Trophoblast cell (in vitro differentiated cells and primary cell): ENCODE data around the gene RIPK4.

Experiments
- DNase-seq, 2 donors: peaks; one replicate each; pipeline ENCODE4 v3.0.0-alpha.2; 2016
- H2AFZ ChIP-seq: 2 replicates; pipeline ENCODE4 v1.6.1; 2013; ENCODE audit warnings: low read length, moderate library complexity, mild to moderate bottlenecking; ENCODE audit not compliant: insufficient read depth, poor library complexity
- H2AK5ac ChIP-seq: 2 replicates; pipeline ENCODE4 v1.6.1; 2013; ENCODE audit warnings: mild to moderate bottlenecking, low read length
- H2BK120ac ChIP-seq: 2 replicates; pipeline ENCODE4 v1.6.1; 2013; ENCODE audit warnings: low read length, mild to moderate bottlenecking, moderate library complexity; ENCODE audit not compliant: insufficient read depth, poor library complexity
- H2BK12ac ChIP-seq: 2 replicates; pipeline ENCODE4 v1.6.1; 2013; ENCODE audit warnings: mild to moderate bottlenecking, low read length, moderate library complexity
- H2BK5ac ChIP-seq: 2 replicates; pipeline ENCODE4 v1.6.1; 2013; ENCODE audit warnings: low read length, low read depth, moderate library complexity, mild to moderate bottlenecking; ENCODE audit not compliant: poor library complexity
- H3K14ac ChIP-seq: 2 replicates; pipeline ENCODE4 v1.6.1; 2013; ENCODE audit warnings: mild to moderate bottlenecking, low read length
- H3K18ac ChIP-seq: 2 replicates; pipeline ENCODE4 v1.6.1; 2013; ENCODE audit warnings: mild to moderate bottlenecking, low read length
- H3K23ac ChIP-seq: 2 replicates; pipeline ENCODE4 v1.6.1; 2013; ENCODE audit warnings: low read length
- H3K27ac ChIP-seq: 2 replicates; pipeline ENCODE4 v1.5.1; 2013; ENCODE audit warnings: low read depth, mild to moderate bottlenecking, inconsistent platforms, low read length, moderate library complexity
- H3K27me3 ChIP-seq: 2 replicates; pipeline ENCODE4 v1.6.1; 2013; ENCODE audit warnings: inconsistent platforms, mild to moderate bottlenecking, low read length, moderate library complexity; ENCODE audit not compliant: insufficient read depth
- H3K36me3 ChIP-seq, 2 experiments: 1 replicate in 1 of 2; 2 replicates in 1 of 2; pipeline ENCODE4 v1.6.1; 2013; ENCODE audit warnings: low read length in 2 of 2, mild to moderate bottlenecking in 2 of 2, moderate library complexity in 1 of 2; ENCODE audit not compliant: insufficient read depth in 2 of 2, control insufficient read depth in 1 of 2
- H3K4ac ChIP-seq: 2 replicates; pipeline ENCODE4 v1.6.1; 2013; ENCODE audit warnings: low read depth, mild to moderate bottlenecking, low read length, moderate library complexity
- H3K4me1 ChIP-seq, 2 experiments: 1 replicate in 1 of 2; 2 replicates in 1 of 2; pipeline ENCODE4 v1.6.1; 2013; ENCODE audit warnings: low read length in 2 of 2, mild to moderate bottlenecking in 2 of 2, moderate library complexity in 1 of 2; ENCODE audit not compliant: insufficient read depth in 2 of 2, control insufficient read depth in 1 of 2
- H3K4me2 ChIP-seq: 2 replicates; pipeline ENCODE4 v1.6.1; 2013; ENCODE audit warnings: inconsistent platforms, mild to moderate bottlenecking, low read length, moderate library complexity
- H3K4me3 ChIP-seq: 2 replicates; pipeline ENCODE4 v1.5.1; 2013; ENCODE audit warnings: mild to moderate bottlenecking, low read depth, low read length, inconsistent platforms
- H3K79me1 ChIP-seq: one replicate; pipeline ENCODE4 v1.6.1; 2013; ENCODE audit warnings: low read length
- H3K79me2 ChIP-seq: 2 replicates; pipeline ENCODE4 v1.6.1; 2013; ENCODE audit warnings: low read length, mild to moderate bottlenecking; ENCODE audit not compliant: control insufficient read depth, insufficient read depth, poor library complexity
- H3K9ac ChIP-seq: 2 replicates; pipeline ENCODE4 v1.6.1; 2013; ENCODE audit warnings: mild to moderate bottlenecking, low read length
- H3K9me3 ChIP-seq: 2 replicates; pipeline ENCODE4 v1.6.1; 2013; ENCODE audit warnings: low read depth, mild to moderate bottlenecking, control low read depth, inconsistent platforms, low read length; ENCODE audit not compliant: insufficient read depth
- H4K12ac ChIP-seq: 2 replicates; pipeline ENCODE4 v1.6.1; 2013; ENCODE audit warnings: low read depth, mild to moderate bottlenecking, low read length, moderate library complexity
- H4K8ac ChIP-seq: 2 replicates; pipeline ENCODE4 v1.6.1; 2013; ENCODE audit warnings: low read depth, mild to moderate bottlenecking, low read length, moderate library complexity
- H4K91ac ChIP-seq: one replicate; pipeline ENCODE4 v1.6.1; 2013; ENCODE audit warnings: low read depth, mild to moderate bottlenecking, low read length, moderate library complexity
- WGBS: extraction: QIAGEN DNeasy Blood & Tissue Kit; methylation state at CpG from one replicate; pipeline ENCODE4 v1.1.7; 2013; ENCODE audit warnings: missing lambda C conversion rate; ENCODE audit not compliant: insufficient read length, insufficient coverage; ENCODE audit errors: extremely low coverage; 5-methylcytosine and 5-hydroxymethylcytosine counted together

RIPK4 gene

DNA sequence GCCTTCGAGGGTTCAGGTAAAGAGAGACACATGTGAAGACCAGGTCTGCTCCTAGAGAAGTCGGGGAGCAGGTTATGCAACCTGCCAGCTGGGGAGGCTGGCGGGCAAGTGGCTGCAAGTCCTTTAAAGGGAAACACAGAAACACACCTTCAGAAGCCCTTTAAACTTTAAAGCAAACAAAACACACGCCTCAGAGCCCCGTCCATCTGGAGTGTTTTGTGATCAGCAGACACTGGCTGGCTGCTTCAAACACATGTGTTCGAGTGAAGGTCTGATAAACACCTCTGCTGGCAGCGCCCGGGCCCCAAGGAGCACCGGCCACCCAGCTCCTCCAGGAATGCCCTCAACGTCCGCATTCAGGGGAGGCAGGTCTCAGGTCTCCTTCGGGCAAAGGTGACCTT, 15.2 kb downstream of the RIPK4 start:
- H3K4me3 ChIP-seq = no peak overlapping the region

GRCh38 chr21:41750532-41751151, 16.2 kb downstream of the RIPK4 start:
- no peak overlapping the region for H3K9ac ChIP-seq
- no peaks in the 10 kb centered on the region for H3K79me2 ChIP-seq
- no peak overlapping the region for H4K8ac ChIP-seq
- peak overlapping the region; percentile 26 for H2BK12ac ChIP-seq
- no peak overlapping the region for H2BK120ac ChIP-seq
- H3K18ac ChIP-seq = no peak overlapping the region
- DNase-seq = no peak
- no peak overlapping the region for H4K12ac ChIP-seq
- H2AK5ac ChIP-seq = no peak overlapping the region
- H3K4me3 ChIP-seq = no peak overlapping the region
- no CpG with 5 or more reads among the region's 16 CpGs for WGBS
- H3K4ac ChIP-seq = no peak overlapping the region
- H3K9me3 ChIP-seq = no peaks in the 10 kb centered on the region
- peaks cover 8 to 11% of the 10 kb centered on the region in 2 experiments for H3K36me3 ChIP-seq
- no peaks in the 10 kb centered on the region for H3K79me1 ChIP-seq
- H3K23ac ChIP-seq = no peak overlapping the region
- H4K91ac ChIP-seq = no peak overlapping the region
- peaks cover 20 to 25% of the 10 kb centered on the region in 2 experiments for H3K4me1 ChIP-seq
- H2BK5ac ChIP-seq = no peak overlapping the region
- no peak overlapping the region for H3K4me2 ChIP-seq
- H3K27me3 ChIP-seq = no peaks in the 10 kb centered on the region
- no peak overlapping the region for H3K14ac ChIP-seq
- H2AFZ ChIP-seq = no peak overlapping the region
- H3K27ac ChIP-seq = no peak overlapping the region

More for the DNA sequence above, 15.2 kb downstream of the RIPK4 start:
- Histone ChIP-seq H2BK5ac (no peak overlapping the region), H4K91ac (peak overlapping the region; percentile 3), H3K27me3 (no peaks in the 10 kb centered on the region), H2BK12ac (no peak overlapping the region), H3K79me1 (no peaks in the 10 kb centered on the region), H3K4ac (no peak overlapping the region), H2AK5ac (no peak overlapping the region), H3K79me2 (no peaks in the 10 kb centered on the region), H2AFZ (no peak overlapping the region), H4K8ac (no peak overlapping the region), H3K27ac (peak overlapping the region; percentile 24), H3K4me1 (peaks cover 20 to 25% of the 10 kb centered on the region in 2 experiments), H4K12ac (no peak overlapping the region), H2BK120ac (no peak overlapping the region), H3K9me3 (no peaks in the 10 kb centered on the region), H3K9ac (no peak overlapping the region), H3K36me3 (peaks cover 6 to 7% of the 10 kb centered on the region in 2 experiments), H3K23ac (no peak overlapping the region), H3K14ac (peak overlapping the region; percentile 18), H3K18ac (no peak overlapping the region), H3K4me2 (peak overlapping the region; percentile 26)
- no peak for DNase-seq
- no CpG with 5 or more reads among the region's 12 CpGs for WGBS

GRCh38 chr21:41750051-41750450, 16.8 kb downstream of the RIPK4 start:
- no peak overlapping the region for H4K91ac ChIP-seq
- H2AFZ ChIP-seq = no peak overlapping the region
- peaks cover 8 to 17% of the 10 kb centered on the region in 2 experiments for H3K36me3 ChIP-seq
- H3K23ac ChIP-seq = no peak overlapping the region
- H2BK120ac ChIP-seq = no peak overlapping the region
- H4K12ac ChIP-seq = no peak overlapping the region
- no peak overlapping the region for H4K8ac ChIP-seq
- H3K9me3 ChIP-seq = no peaks in the 10 kb centered on the region
- no peak overlapping the region for H3K27ac ChIP-seq
- no peak overlapping the region for H3K4me2 ChIP-seq
- H3K4ac ChIP-seq = no peak overlapping the region
- no peak overlapping the region for H2AK5ac ChIP-seq
- no peak overlapping the region for H3K18ac ChIP-seq
- no peaks in the 10 kb centered on the region for H3K79me1 ChIP-seq
- no peaks in the 10 kb centered on the region for H3K27me3 ChIP-seq
- no peak for DNase-seq
- no peak overlapping the region for H2BK5ac ChIP-seq
- H3K4me1 ChIP-seq = peaks cover 20 to 25% of the 10 kb centered on the region in 2 experiments
- H3K4me3 ChIP-seq = no peak overlapping the region
- H3K9ac ChIP-seq = no peak overlapping the region
- no peak overlapping the region for H2BK12ac ChIP-seq
- no CpG with 5 or more reads among the region's 7 CpGs for WGBS
- no peaks in the 10 kb centered on the region for H3K79me2 ChIP-seq
- no peak overlapping the region for H3K14ac ChIP-seq

- H3K18ac ChIP-seq = no peak overlapping the region
- no peak overlapping the region for H3K27ac ChIP-seq
- no peak overlapping the region for H2BK12ac ChIP-seq
- H3K9ac ChIP-seq = no peak overlapping the region
- no peaks in the 10 kb centered on the region for H3K79me1 ChIP-seq
- DNase-seq = no peak
- no peak overlapping the region for H2AFZ ChIP-seq
- no peak overlapping the region for H3K4me2 ChIP-seq
- WGBS = no CpG with 5 or more reads among the region's 10 CpGs
- H3K23ac ChIP-seq = no peak overlapping the region
- no peak overlapping the region for H4K8ac ChIP-seq
- peaks cover 22 to 32% of the 10 kb centered on the region in 2 experiments for H3K4me1 ChIP-seq
- peaks cover 11 to 22% of the 10 kb centered on the region in 2 experiments for H3K36me3 ChIP-seq
- no peak overlapping the region for H4K91ac ChIP-seq
- H3K27me3 ChIP-seq = no peaks in the 10 kb centered on the region
- H3K9me3 ChIP-seq = no peaks in the 10 kb centered on the region
- H4K12ac ChIP-seq = no peak overlapping the region
- H2BK120ac ChIP-seq = no peak overlapping the region
- no peak overlapping the region for H3K14ac ChIP-seq
- no peaks in the 10 kb centered on the region for H3K79me2 ChIP-seq
- H2BK5ac ChIP-seq = no peak overlapping the region
- H3K4ac ChIP-seq = no peak overlapping the region
- no peak overlapping the region for H3K4me3 ChIP-seq
- no peak overlapping the region for H2AK5ac ChIP-seq
These were observed 17.6 kb downstream of the RIPK4 start for GRCh38 chr21:41749286-41749685.
